ENCODE results near the gene NHS.
"Not testable (repeated sequence)": the region's sequence is repeated elsewhere in the genome, so short reads cannot be mapped to it uniquely, and the experiment has no call there.

The NHS gene

GRCh38 chrX:17409566-17410290 is 34.7 kb downstream of the NHS start:
- no peak for DNase-seq

GRCh38 chrX:17410651-17411050 is 35.7 kb downstream of the NHS start:
- DNase-seq: no peak

GRCh38 chrX:17411205-17411604 is 36.2 kb downstream of the NHS start:
- no peak for DNase-seq

GRCh38 chrX:17412692-17413091 is 37.7 kb downstream of the NHS start:
- no peak for DNase-seq

GRCh38 chrX:17413228-17413627 is 38.2 kb downstream of the NHS start:
- no peak for DNase-seq

- DNase-seq: no peak
Observed at GRCh38 chrX:17414027-17414658, 39.1 kb downstream of the NHS start.

GRCh38 chrX:17414839-17415238 is 39.8 kb downstream of the NHS start:
- DNase-seq: no peak

- no peak for DNase-seq
Observed at GRCh38 chrX:17415242-17415810, 40.3 kb downstream of the NHS start.

- no peak for DNase-seq
Observed at GRCh38 chrX:17417372-17417771, 42.4 kb downstream of the NHS start.

- DNase-seq: no peak
Observed at GRCh38 chrX:17425136-17425535, 50.1 kb downstream of the NHS start.

- no peak for DNase-seq
Observed at GRCh38 chrX:17425551-17425950, 50.6 kb downstream of the NHS start.

GRCh38 chrX:17431171-17431570 is 56.2 kb downstream of the NHS start:
- no peak for DNase-seq

- no peak for DNase-seq
Observed at GRCh38 chrX:17432158-17432557, 57.2 kb downstream of the NHS start.

GRCh38 chrX:17433965-17434364 is 59.0 kb downstream of the NHS start:
- no peak for DNase-seq

GRCh38 chrX:17435476-17435875 is 60.5 kb downstream of the NHS start:
- DNase-seq: no peak

- DNase-seq: no peak
Observed at GRCh38 chrX:17438221-17438620, 63.2 kb downstream of the NHS start.

- DNase-seq: no peak
Observed at GRCh38 chrX:17440258-17440657, 65.3 kb downstream of the NHS start.

- DNase-seq: no peak
Observed at GRCh38 chrX:17440836-17441235, 65.8 kb downstream of the NHS start.

GRCh38 chrX:17441965-17442364 is 67.0 kb downstream of the NHS start:
- DNase-seq: no peak

GRCh38 chrX:17442898-17443297 is 67.9 kb downstream of the NHS start:
- DNase-seq: no peak

- no peak for DNase-seq
Observed at GRCh38 chrX:17443556-17443955, 68.6 kb downstream of the NHS start.

- not testable (repeated sequence) for DNase-seq
Observed at GRCh38 chrX:17446269-17446668, 71.3 kb downstream of the NHS start.

- no peak for DNase-seq
Observed at GRCh38 chrX:17448188-17448587, 73.2 kb downstream of the NHS start.

- DNase-seq: no peak
Observed at GRCh38 chrX:17449866-17450265, 74.9 kb downstream of the NHS start.

- DNase-seq: no peak
Observed at GRCh38 chrX:17453788-17454187, 78.8 kb downstream of the NHS start.
